Measurements from ENCODE around the gene STBD1. TPM values are rescaled to one million over a fixed set of nuclear protein-coding genes. Genes with fewer than 3 reads are reported as not detected.
A peak's percentile ranks its signal among the peaks of the same experiment; 100 is the strongest.

The STBD1 gene
- total RNA-seq, 1 experiment from 2014 or later: 3.8 TPM

DNA sequence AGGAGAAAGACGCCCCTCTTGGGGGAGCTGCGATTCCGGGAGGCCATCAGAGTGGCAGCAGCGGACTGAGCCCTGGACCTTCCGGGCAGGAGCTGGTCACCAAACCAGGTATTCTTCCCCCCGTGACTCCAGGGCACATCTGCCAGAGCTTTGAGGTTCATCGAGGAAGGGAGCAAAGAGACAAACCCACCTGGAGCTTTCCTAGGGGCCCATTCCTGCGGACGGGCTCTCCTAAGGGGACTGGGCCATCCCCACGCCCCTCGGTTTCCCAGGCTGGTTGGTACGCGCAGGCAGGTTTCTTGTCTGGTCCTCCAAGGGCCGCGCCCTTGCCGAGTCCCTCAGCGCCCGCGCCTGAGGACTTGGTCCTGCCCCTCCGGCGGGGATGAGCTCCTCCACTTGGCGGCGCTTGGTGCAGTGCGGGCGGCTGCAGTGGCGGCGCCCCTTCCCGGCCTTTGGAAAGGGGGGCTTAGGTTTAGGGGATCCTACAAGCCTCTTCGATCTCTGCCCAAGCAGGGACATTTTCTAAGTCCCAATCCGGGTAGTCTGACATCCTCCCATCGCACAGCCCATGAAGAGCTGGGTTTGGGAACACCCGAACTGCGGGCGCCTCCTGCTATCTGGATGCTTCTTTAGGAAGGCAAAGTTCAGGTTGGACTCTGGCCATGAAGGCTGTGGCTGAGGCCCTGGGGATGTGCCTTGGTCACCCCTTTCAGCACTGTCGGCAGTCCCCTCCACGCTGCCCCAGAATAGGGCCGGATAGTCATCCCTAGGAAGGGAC is 538 bp downstream of the STBD1 start:
- peaks cover 13% of the 10 kb centered on the region for H3K4me1 ChIP-seq
- H3K4me3 ChIP-seq (ENCODE audit: low read depth, low read length): peak overlapping the region; percentile 51
- peaks cover 17% of the 10 kb centered on the region for H3K36me3 Mint-ChIP-seq (ENCODE audit: insufficient read depth, unreplicated experiment)
- POLR2A ChIA-PET: interaction anchor here (0.6 to 0.8 kb wide), 4 partner anchors 11 to 159 kb away, joined by 3 to 4 read pairs (median 3); partner anchors contain the start of genes CCDC158 and NUP54
- peak; percentile 68 to 76 for DNase-seq
- peak overlapping the region; percentile 71 for H3K27ac Mint-ChIP-seq (ENCODE audit: unreplicated experiment)
- intact Hi-C loops (cut with micrococcal nuclease; ENCODE audit: unreplicated experiment): loop anchor here (1.0 to 10.0 kb wide), 4 partner anchors 56 to 128 kb away; partner anchors contain the start of genes FAM47E and SCARB2
- CTCF ChIA-PET: interaction anchor here (0.5 to 2.8 kb wide), 7 partner anchors 26 to 271 kb away, joined by 3 to 29 read pairs (median 4); no protein-coding TSS in a partner anchor
- peak overlapping the region; percentile 90 for H3K4me3 Mint-ChIP-seq (ENCODE audit: unreplicated experiment)
- no peaks in the 10 kb centered on the region for H3K36me3 ChIP-seq (ENCODE audit: control insufficient read depth, insufficient read depth, low read length)
- H3K4me1 Mint-ChIP-seq (ENCODE audit: low read depth, unreplicated experiment): peaks cover 23% of the 10 kb centered on the region
- H3K27me3 Mint-ChIP-seq (ENCODE audit: insufficient read depth, unreplicated experiment): no peaks in the 10 kb centered on the region
- BruUV-seq (replicated peaks): no TSS peak
- H3K9me3 ChIP-seq: no peaks in the 10 kb centered on the region
- TF ChIP-seq, protein P1, sequence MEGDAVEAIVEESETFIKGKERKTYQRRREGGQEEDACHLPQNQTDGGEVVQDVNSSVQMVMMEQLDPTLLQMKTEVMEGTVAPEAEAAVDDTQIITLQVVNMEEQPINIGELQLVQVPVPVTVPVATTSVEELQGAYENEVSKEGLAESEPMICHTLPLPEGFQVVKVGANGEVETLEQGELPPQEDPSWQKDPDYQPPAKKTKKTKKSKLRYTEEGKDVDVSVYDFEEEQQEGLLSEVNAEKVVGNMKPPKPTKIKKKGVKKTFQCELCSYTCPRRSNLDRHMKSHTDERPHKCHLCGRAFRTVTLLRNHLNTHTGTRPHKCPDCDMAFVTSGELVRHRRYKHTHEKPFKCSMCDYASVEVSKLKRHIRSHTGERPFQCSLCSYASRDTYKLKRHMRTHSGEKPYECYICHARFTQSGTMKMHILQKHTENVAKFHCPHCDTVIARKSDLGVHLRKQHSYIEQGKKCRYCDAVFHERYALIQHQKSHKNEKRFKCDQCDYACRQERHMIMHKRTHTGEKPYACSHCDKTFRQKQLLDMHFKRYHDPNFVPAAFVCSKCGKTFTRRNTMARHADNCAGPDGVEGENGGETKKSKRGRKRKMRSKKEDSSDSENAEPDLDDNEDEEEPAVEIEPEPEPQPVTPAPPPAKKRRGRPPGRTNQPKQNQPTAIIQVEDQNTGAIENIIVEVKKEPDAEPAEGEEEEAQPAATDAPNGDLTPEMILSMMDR (IDR thresholded peaks at IDR 0.05; ENCODE audit: insufficient read depth in 1 of 2, low read depth in 1 of 2, low read length in 1 of 2, severe bottlenecking in 1 of 2, unreplicated experiment in 1 of 2): peak; percentile 16 to 67
- H3K27me3 ChIP-seq (replicated peaks; ENCODE audit: control insufficient read depth, insufficient read depth, low read length): no peaks in the 10 kb centered on the region
- no peaks in the 10 kb centered on the region for H3K9me3 Mint-ChIP-seq (ENCODE audit: unreplicated experiment)

GRCh38 chr4:76307660-76308014 is 1.1 kb downstream of the STBD1 start:
- POLR2A ChIA-PET: interaction anchor here (0.6 to 0.8 kb wide), 3 partner anchors 70 to 160 kb away, joined by 3 to 4 read pairs (median 3); partner anchors contain the start of genes CCDC158 and NUP54
- no TSS peak for BruUV-seq (replicated peaks)

GRCh38 chr4:76308548-76308947 is 2.0 kb downstream of the STBD1 start:
- Histone ChIP-seq H3K36me3 (ENCODE audit: control insufficient read depth, insufficient read depth, low read length) (no peaks in the 10 kb centered on the region), H3K4me1 (peaks cover 10% of the 10 kb centered on the region; the same call in 1 of the 2 replicates), H3K9me3 (no peaks in the 10 kb centered on the region), H3K4me3 (ENCODE audit: low read depth, low read length) (no peak overlapping the region), H3K27me3 (replicated peaks; ENCODE audit: control insufficient read depth, insufficient read depth, low read length) (no peaks in the 10 kb centered on the region)
- intact Hi-C loops (cut with micrococcal nuclease; ENCODE audit: unreplicated experiment): loop anchor here (10.0 kb wide), 1 partner anchor 94 kb away; the partner anchor contains the start of gene SCARB2
- no peak for DNase-seq
- TF ChIP-seq, protein P1 (IDR thresholded peaks at IDR 0.05; ENCODE audit: insufficient read depth in 1 of 2, low read depth in 1 of 2, low read length in 1 of 2, severe bottlenecking in 1 of 2, unreplicated experiment in 1 of 2): no peak
- no peaks in the 10 kb centered on the region for H3K27me3 Mint-ChIP-seq (ENCODE audit: insufficient read depth, unreplicated experiment)
- POLR2A ChIA-PET: interaction anchor here (0.6 kb wide), 1 partner anchor 240 kb away, joined by 3 read pairs; no protein-coding TSS in a partner anchor
- H3K36me3 Mint-ChIP-seq (ENCODE audit: insufficient read depth, unreplicated experiment): peaks cover 18% of the 10 kb centered on the region
- H3K27ac Mint-ChIP-seq (ENCODE audit: unreplicated experiment): no peak overlapping the region
- no peaks in the 10 kb centered on the region for H3K9me3 Mint-ChIP-seq (ENCODE audit: unreplicated experiment)
- CTCF ChIA-PET: interaction anchor here (1.9 kb wide), 1 partner anchor 129 kb away, joined by 12 read pairs; no protein-coding TSS in a partner anchor
- peaks cover 11% of the 10 kb centered on the region for H3K4me1 Mint-ChIP-seq (ENCODE audit: low read depth, unreplicated experiment)
- BruUV-seq (replicated peaks): no TSS peak
- peak overlapping the region; percentile 16 for H3K4me3 Mint-ChIP-seq (ENCODE audit: unreplicated experiment)

More at GRCh38 chr4:76307660-76308014, 1.1 kb downstream of the STBD1 start:
- intact Hi-C loops (cut with micrococcal nuclease; ENCODE audit: unreplicated experiment): loop anchor here (10.0 kb wide), 1 partner anchor 93 kb away; the partner anchor contains the start of gene SCARB2
- Histone ChIP-seq H3K4me3 (ENCODE audit: low read depth, low read length) (peak overlapping the region; percentile 51), H3K9me3 (no peaks in the 10 kb centered on the region), H3K27me3 (replicated peaks; ENCODE audit: control insufficient read depth, insufficient read depth, low read length) (no peaks in the 10 kb centered on the region), H3K4me1 (peaks cover 10% of the 10 kb centered on the region; the same call in 1 of the 2 replicates), H3K36me3 (ENCODE audit: control insufficient read depth, insufficient read depth, low read length) (no peaks in the 10 kb centered on the region)
- Mint-ChIP-seq H3K27me3 (ENCODE audit: insufficient read depth, unreplicated experiment) (no peaks in the 10 kb centered on the region), H3K27ac (ENCODE audit: unreplicated experiment) (no peak overlapping the region), H3K9me3 (ENCODE audit: unreplicated experiment) (no peaks in the 10 kb centered on the region), H3K36me3 (ENCODE audit: insufficient read depth, unreplicated experiment) (peaks cover 18% of the 10 kb centered on the region), H3K4me3 (ENCODE audit: unreplicated experiment) (peak overlapping the region; percentile 90), H3K4me1 (ENCODE audit: low read depth, unreplicated experiment) (peaks cover 18% of the 10 kb centered on the region)
- CTCF ChIA-PET: interaction anchor here (0.6 to 2.8 kb wide), 5 partner anchors 27 to 271 kb away, joined by 3 to 29 read pairs (median 4); no protein-coding TSS in a partner anchor
- TF ChIP-seq, protein P1 (IDR thresholded peaks at IDR 0.05; ENCODE audit: insufficient read depth in 1 of 2, low read depth in 1 of 2, low read length in 1 of 2, severe bottlenecking in 1 of 2, unreplicated experiment in 1 of 2): no peak
- no peak for DNase-seq

All from Caco-2 (cell line).